ENCODE data around the gene PPFIBP2.

The PPFIBP2 gene

GRCh38 chr11:7555052-7555699 is 41.4 kb downstream of the PPFIBP2 start:
- DNase-seq, result no peak

- DNase-seq, result no peak
Observed at GRCh38 chr11:7558046-7558445, 44.2 kb downstream of the PPFIBP2 start.

GRCh38 chr11:7559398-7560283 is 45.8 kb downstream of the PPFIBP2 start:
- DNase-seq, result no peak

- DNase-seq, result no peak
Observed at GRCh38 chr11:7561562-7561961, 47.8 kb downstream of the PPFIBP2 start.

GRCh38 chr11:7563281-7563680 is 49.5 kb downstream of the PPFIBP2 start:
- DNase-seq, result no peak

- no peak for DNase-seq
Observed at GRCh38 chr11:7564803-7565202, 51.0 kb downstream of the PPFIBP2 start.

- no peak for DNase-seq
Observed at GRCh38 chr11:7567311-7567710, 53.5 kb downstream of the PPFIBP2 start.

- no peak for DNase-seq
Observed at GRCh38 chr11:7569044-7569443, 55.2 kb downstream of the PPFIBP2 start.

GRCh38 chr11:7570241-7570640 is 56.4 kb downstream of the PPFIBP2 start:
- no peak for DNase-seq

- DNase-seq, result no peak
Observed at GRCh38 chr11:7570938-7571521, 57.2 kb downstream of the PPFIBP2 start.

GRCh38 chr11:7571640-7572000 is 57.8 kb downstream of the PPFIBP2 start:
- DNase-seq, result no peak

- no peak for DNase-seq
Observed at GRCh38 chr11:7572001-7572712, 58.4 kb downstream of the PPFIBP2 start.

- DNase-seq, result no peak
Observed at GRCh38 chr11:7573193-7573557, 59.4 kb downstream of the PPFIBP2 start.

GRCh38 chr11:7573558-7574296 is 59.9 kb downstream of the PPFIBP2 start:
- no peak for DNase-seq

- no peak for DNase-seq
Observed at GRCh38 chr11:7574491-7575130, 60.8 kb downstream of the PPFIBP2 start.

- DNase-seq, result no peak
Observed at GRCh38 chr11:7575841-7576725, 62.3 kb downstream of the PPFIBP2 start.

GRCh38 chr11:7576726-7577290 is 63.0 kb downstream of the PPFIBP2 start:
- no peak for DNase-seq

- no peak for DNase-seq
Observed at GRCh38 chr11:7577291-7578190, 63.7 kb downstream of the PPFIBP2 start.

GRCh38 chr11:7578276-7578955 is 64.6 kb downstream of the PPFIBP2 start:
- no peak for DNase-seq

Data from cortex of kidney (tissue), 1 donor.